HCT116 (cell line): Measurements from ENCODE around the gene PRSS33. TPM values are rescaled to one million over a fixed set of nuclear protein-coding genes. Genes with fewer than 3 reads are reported as not detected.

Source experiments
- ATAC-seq: fragments of 200-7000 bp; cut with Tn5 transposase; 2 replicates; pipeline ENCODE4 v1.9.1; 2020; ENCODE audit warnings: mild to moderate bottlenecking, moderate library complexity
- BruUV-seq: library from RNA; stranded (reverse); fragments of 400-500 nt; replicated peaks from 2 replicates; lab custom pipeline; 2021; lab: Mats Ljungman, UMichigan
- CTCF ChIA-PET: fragments of 300-600 bp; sonication (Branson Sonifier 250); formaldehyde crosslinking; loops from one replicate; lab custom pipeline; 2021; ENCODE audit warnings: antibody characterized with exemption; lab: Charles Lee
- POLR2A ChIA-PET: fragments of 300-600, 350-600 bp; sonication (Branson Sonifier 250); formaldehyde crosslinking; loops from one replicate; lab custom pipeline; 2021; ENCODE audit warnings: antibody characterized with exemption; lab: Charles Lee
- RAD21 ChIA-PET, 2 experiments: fragments of 300-600 bp; sonication (Branson Sonifier 250); formaldehyde crosslinking; loops; one replicate each; lab custom pipeline; 2023; ENCODE audit warnings: low total read pairs in 2 of 2; ENCODE audit not compliant: uncharacterized antibody in 2 of 2, unreplicated experiment in 2 of 2, low non-redundant PET in 1 of 2; lab: Charles Lee
- DNase-seq: peaks from one replicate; pipeline ENCODE4 v3.0.0-alpha.2; 2010; ENCODE audit warnings: low read depth, low spot score
- H2AFZ ChIP-seq: fragments of 200-600 bp; shearing (Covaris generic), sonication (generic); 2 replicates; pipeline ENCODE4 v1.6.1; 2017; ENCODE audit warnings: low read depth, mixed run types, mixed read lengths, antibody characterized with exemption, low read length; ENCODE audit not compliant: poor library complexity, severe bottlenecking
- H3K27ac ChIP-seq: 2 replicates; pipeline ENCODE4 v1.5.1; 2012; ENCODE audit warnings: low read depth, low read length
- H3K27me3 ChIP-seq: fragments of 200-600 bp; sonication (generic); 2 replicates; pipeline ENCODE4 v1.6.1; 2016; ENCODE audit warnings: mixed run types, low read length, mixed read lengths; ENCODE audit not compliant: insufficient read depth
- H3K36me3 ChIP-seq, 2 experiments: fragments of 200-500 bp in 1 of 2; fragments of 200-600 bp in 1 of 2; sonication (Bioruptor generic) in 1 of 2; sonication (generic) in 1 of 2; 2 replicates each; pipeline versions ENCODE4 v1.5.1 to v1.6.1; 2014 to 2016; ENCODE audit warnings: low read length in 2 of 2, inconsistent platforms in 1 of 2, mixed read lengths in 1 of 2, mixed run types in 1 of 2; ENCODE audit not compliant: insufficient read depth in 2 of 2, control insufficient read depth in 1 of 2
- H3K4me1 ChIP-seq, 2 experiments: fragments of 200-600 bp in 1 of 2; sonication (generic) in 1 of 2; 2 replicates each; pipeline versions ENCODE4 v1.5.1 to v1.6.1; 2012 to 2017; ENCODE audit warnings: low read length in 2 of 2, inconsistent platforms in 1 of 2, mild to moderate bottlenecking in 1 of 2, mixed read lengths in 1 of 2, mixed run types in 1 of 2, moderate library complexity in 1 of 2; ENCODE audit not compliant: insufficient read depth in 2 of 2, control insufficient read depth in 1 of 2
- H3K4me2 ChIP-seq: fragments of 200-600 bp; sonication (generic); 2 replicates; pipeline ENCODE4 v1.6.1; 2017; ENCODE audit warnings: mixed run types, low read length, mixed read lengths
- H3K4me3 ChIP-seq, 2 experiments: fragments of 200-600 bp in 1 of 2; sonication (generic) in 1 of 2; replicated peaks in 1 of 2; 2 replicates each; pipeline ENCODE4 v1.5.1; 2011 to 2016; ENCODE audit warnings: low read length in 2 of 2, control low read depth in 1 of 2, low read depth in 1 of 2, mild to moderate bottlenecking in 1 of 2, mixed read lengths in 1 of 2, mixed run types in 1 of 2
- H3K79me2 ChIP-seq: fragments of 200-600 bp; sonication (generic); 2 replicates; pipeline ENCODE4 v1.6.1; 2017; ENCODE audit warnings: mild to moderate bottlenecking, mixed run types, low read length, moderate library complexity, mixed read lengths; ENCODE audit not compliant: insufficient read depth
- H3K9ac ChIP-seq: fragments of 200-600 bp; sonication (generic); 2 replicates; pipeline ENCODE4 v1.6.1; 2016; ENCODE audit warnings: low read length, mixed read lengths
- H3K9me2 ChIP-seq: fragments of 200-600 bp; sonication (generic), shearing (Covaris generic); 2 replicates; pipeline ENCODE4 v1.6.1; 2017; ENCODE audit warnings: mixed run types, mild to moderate bottlenecking, moderate library complexity; ENCODE audit not compliant: insufficient read depth
- H3K9me3 ChIP-seq, 2 experiments: fragments of 200-500 bp in 1 of 2; fragments of 200-600 bp in 1 of 2; sonication (Bioruptor generic) in 1 of 2; sonication (generic) in 1 of 2; 2 replicates each; pipeline ENCODE4 v1.6.1; 2014 to 2017; ENCODE audit warnings: low read length in 2 of 2, mixed read lengths in 2 of 2, inconsistent platforms in 1 of 2, low read depth in 1 of 2, mild to moderate bottlenecking in 1 of 2, mixed run types in 1 of 2, moderate library complexity in 1 of 2; ENCODE audit not compliant: control insufficient read depth in 1 of 2, insufficient read depth in 1 of 2
- H4K20me1 ChIP-seq: fragments of 200-600 bp; sonication (generic), shearing (Covaris generic); 2 replicates; pipeline ENCODE4 v1.6.1; 2017; ENCODE audit warnings: mixed run types, mild to moderate bottlenecking, moderate library complexity; ENCODE audit not compliant: insufficient read depth
- EZH2 ChIP-seq: fragments of 200-600 bp; sonication (generic); IDR thresholded peaks from 2 replicates; pipeline ENCODE4 v1.6.1; 2017; ENCODE audit warnings: antibody characterized with exemption, mixed run types
- EZH2phosphoT487 ChIP-seq: fragments of 200-600 bp; IDR thresholded peaks from 2 replicates; pipeline ENCODE4 v1.6.1; 2018; ENCODE audit warnings: antibody characterized with exemption, borderline replicate concordance
- FOSL1 ChIP-seq: IDR thresholded peaks from 2 replicates; pipeline ENCODE4 v1.6.1; 2012; ENCODE audit warnings: low read depth
- JUND ChIP-seq: IDR thresholded peaks from 2 replicates; pipeline ENCODE4 v1.6.1; 2012
- POLR2A ChIP-seq: IDR thresholded peaks from 2 replicates; pipeline ENCODE4 v1.7.0; 2011; ENCODE audit warnings: borderline replicate concordance; ENCODE audit not compliant: insufficient read depth, insufficient read length; ENCODE audit errors: extremely low read depth
- POLR2AphosphoS5 ChIP-seq: IDR thresholded peaks from 2 replicates; pipeline ENCODE4 v1.6.1; 2011; ENCODE audit warnings: mild to moderate bottlenecking, low read depth, low read length, moderate library complexity
- SIN3A ChIP-seq: IDR thresholded peaks from 2 replicates; pipeline ENCODE4 v1.6.1; 2012; ENCODE audit warnings: low read depth
- SRF ChIP-seq: IDR thresholded peaks from 2 replicates; pipeline ENCODE4 v1.6.1; 2012; ENCODE audit warnings: low read depth
- TCF7L2 ChIP-seq: IDR thresholded peaks from 2 replicates; pipeline ENCODE4 v1.7.0; 2011; ENCODE audit warnings: borderline replicate concordance, inconsistent platforms; ENCODE audit not compliant: insufficient read depth, insufficient read length; ENCODE audit errors: extremely low read depth
- ZFX ChIP-seq: fragments of 450-650 bp; IDR thresholded peaks from 2 replicates; pipeline ENCODE4 v1.6.1; 2017
- intact Hi-C: fragments of 100-400 bp; cut with micrococcal nuclease; formaldehyde crosslinking; loops from 2 replicates; pipeline ENCODE4 v1.10.0; 2022
- total RNA-seq: library from RNA; stranded (reverse); gene quantifications from one replicate; pipeline ENCODE4 v1.2.1, GENCODE V29; 2021; ENCODE audit not compliant: unreplicated experiment
- TF ChIP-seq, protein P1 (sequence below): IDR thresholded peaks from 2 replicates; pipeline ENCODE4 v1.6.1; 2012; ENCODE audit warnings: low read depth
- TF ChIP-seq, protein P2 (sequence below), 3 experiments: fragments of 200-600 bp in 1 of 3; sonication (generic) in 1 of 3; IDR thresholded peaks in 2 of 3; conservative IDR thresholded peaks in 1 of 3; 2 replicates each; pipeline ENCODE4 v1.5.1; 2012 to 2017; ENCODE audit warnings: low read depth in 2 of 3, low read length in 2 of 3, antibody characterized with exemption in 1 of 3, borderline replicate concordance in 1 of 3, control low read depth in 1 of 3, mild to moderate bottlenecking in 1 of 3, mixed read lengths in 1 of 3, mixed run types in 1 of 3, moderate library complexity in 1 of 3; ENCODE audit not compliant: insufficient read depth in 1 of 3

PRSS33 gene
- total RNA-seq, 1 experiment from 2014 or later, result not detected

DNA sequence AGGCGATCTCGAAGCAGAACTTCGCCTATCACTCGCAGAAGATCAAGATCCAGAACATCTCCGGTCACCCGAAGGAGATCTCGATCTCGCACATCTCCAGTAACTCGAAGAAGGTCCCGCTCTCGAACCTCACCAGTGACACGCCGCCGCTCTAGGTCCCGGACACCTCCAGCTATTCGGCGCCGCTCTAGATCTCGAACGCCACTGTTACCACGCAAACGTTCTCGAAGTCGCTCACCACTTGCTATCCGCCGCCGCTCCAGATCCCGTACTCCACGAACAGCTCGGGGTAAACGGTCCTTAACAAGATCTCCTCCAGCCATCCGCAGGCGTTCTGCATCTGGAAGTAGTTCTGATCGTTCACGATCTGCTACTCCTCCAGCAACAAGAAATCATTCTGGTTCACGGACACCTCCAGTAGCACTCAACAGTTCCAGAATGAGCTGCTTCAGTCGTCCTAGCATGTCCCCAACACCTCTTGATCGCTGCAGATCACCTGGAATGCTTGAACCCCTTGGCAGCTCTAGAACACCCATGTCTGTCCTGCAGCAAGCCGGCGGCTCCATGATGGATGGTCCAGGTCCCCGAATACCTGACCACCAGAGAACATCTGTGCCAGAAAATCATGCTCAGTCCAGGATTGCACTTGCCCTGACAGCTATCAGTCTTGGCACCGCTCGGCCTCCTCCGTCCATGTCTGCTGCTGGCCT lies 20.8 kb downstream of the PRSS33 start:
- Histone ChIP-seq H3K4me2 (no peak overlapping the region), H3K36me3 (peaks cover 64 to 100% of the 10 kb centered on the region in 2 experiments)
- POLR2A ChIA-PET, result no interaction called here

DNA sequence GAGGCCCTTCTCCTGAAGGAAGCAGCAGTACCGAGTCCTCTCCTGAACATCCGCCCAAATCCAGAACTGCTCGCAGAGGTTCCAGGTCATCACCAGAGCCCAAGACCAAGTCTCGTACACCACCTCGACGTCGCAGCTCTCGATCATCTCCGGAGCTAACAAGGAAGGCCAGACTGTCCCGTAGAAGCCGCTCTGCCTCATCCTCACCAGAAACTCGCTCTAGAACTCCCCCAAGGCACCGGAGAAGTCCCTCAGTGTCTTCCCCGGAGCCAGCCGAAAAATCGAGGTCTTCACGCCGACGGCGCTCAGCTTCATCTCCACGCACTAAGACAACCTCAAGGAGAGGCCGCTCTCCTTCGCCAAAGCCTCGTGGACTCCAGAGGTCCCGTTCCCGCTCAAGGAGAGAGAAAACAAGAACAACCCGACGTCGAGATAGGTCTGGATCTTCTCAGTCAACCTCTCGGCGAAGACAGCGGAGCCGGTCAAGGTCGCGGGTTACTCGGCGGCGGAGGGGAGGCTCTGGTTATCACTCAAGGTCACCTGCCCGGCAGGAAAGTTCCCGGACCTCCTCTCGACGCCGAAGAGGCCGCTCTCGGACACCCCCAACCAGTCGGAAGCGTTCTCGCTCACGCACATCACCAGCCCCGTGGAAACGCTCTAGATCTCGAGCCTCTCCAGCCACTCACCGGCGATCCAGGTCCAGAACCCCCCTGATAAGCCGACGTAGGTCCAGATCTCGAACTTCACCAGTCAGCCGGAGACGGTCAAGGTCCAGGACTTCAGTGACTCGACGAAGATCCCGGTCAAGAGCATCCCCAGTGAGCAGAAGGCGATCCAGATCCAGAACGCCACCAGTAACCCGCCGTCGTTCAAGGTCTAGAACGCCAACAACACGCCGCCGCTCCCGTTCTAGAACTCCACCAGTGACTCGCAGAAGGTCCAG lies 21.6 kb downstream of the PRSS33 start:
- Histone ChIP-seq H2AFZ (no peak overlapping the region), H3K36me3 (peaks cover 63 to 100% of the 10 kb centered on the region in 2 experiments), H3K4me2 (no peak overlapping the region), H4K20me1 (peaks cover 28% of the 10 kb centered on the region; the same call in 1 of the 2 replicates), H3K9me2 (no peaks in the 10 kb centered on the region), H3K4me3 (no peak overlapping the region), H3K27me3 (no peaks in the 10 kb centered on the region), H3K4me1 (peaks cover 0 to 34% of the 10 kb centered on the region in 2 experiments; a peak in 2 of 4 replicates), H3K9ac (no peak overlapping the region), H3K79me2 (peaks cover 96% of the 10 kb centered on the region), H3K27ac (no peak overlapping the region), H3K9me3 (no peaks in the 10 kb centered on the region)
- ChIA-PET RAD21 (no interaction called here), CTCF (no interaction called here), POLR2A (no interaction called here)
- DNase-seq, result no peak
- intact Hi-C loops, result no loop called here
- BruUV-seq, result no TSS peak
- no peak for ATAC-seq
- TF ChIP-seq EZH2phosphoT487 (no peak), SRF (no peak), SIN3A (no peak), EZH2 (no peak), POLR2A (no peak), ZFX (no peak), JUND (no peak), FOSL1 (no peak)
- TF ChIP-seq, protein P1, sequence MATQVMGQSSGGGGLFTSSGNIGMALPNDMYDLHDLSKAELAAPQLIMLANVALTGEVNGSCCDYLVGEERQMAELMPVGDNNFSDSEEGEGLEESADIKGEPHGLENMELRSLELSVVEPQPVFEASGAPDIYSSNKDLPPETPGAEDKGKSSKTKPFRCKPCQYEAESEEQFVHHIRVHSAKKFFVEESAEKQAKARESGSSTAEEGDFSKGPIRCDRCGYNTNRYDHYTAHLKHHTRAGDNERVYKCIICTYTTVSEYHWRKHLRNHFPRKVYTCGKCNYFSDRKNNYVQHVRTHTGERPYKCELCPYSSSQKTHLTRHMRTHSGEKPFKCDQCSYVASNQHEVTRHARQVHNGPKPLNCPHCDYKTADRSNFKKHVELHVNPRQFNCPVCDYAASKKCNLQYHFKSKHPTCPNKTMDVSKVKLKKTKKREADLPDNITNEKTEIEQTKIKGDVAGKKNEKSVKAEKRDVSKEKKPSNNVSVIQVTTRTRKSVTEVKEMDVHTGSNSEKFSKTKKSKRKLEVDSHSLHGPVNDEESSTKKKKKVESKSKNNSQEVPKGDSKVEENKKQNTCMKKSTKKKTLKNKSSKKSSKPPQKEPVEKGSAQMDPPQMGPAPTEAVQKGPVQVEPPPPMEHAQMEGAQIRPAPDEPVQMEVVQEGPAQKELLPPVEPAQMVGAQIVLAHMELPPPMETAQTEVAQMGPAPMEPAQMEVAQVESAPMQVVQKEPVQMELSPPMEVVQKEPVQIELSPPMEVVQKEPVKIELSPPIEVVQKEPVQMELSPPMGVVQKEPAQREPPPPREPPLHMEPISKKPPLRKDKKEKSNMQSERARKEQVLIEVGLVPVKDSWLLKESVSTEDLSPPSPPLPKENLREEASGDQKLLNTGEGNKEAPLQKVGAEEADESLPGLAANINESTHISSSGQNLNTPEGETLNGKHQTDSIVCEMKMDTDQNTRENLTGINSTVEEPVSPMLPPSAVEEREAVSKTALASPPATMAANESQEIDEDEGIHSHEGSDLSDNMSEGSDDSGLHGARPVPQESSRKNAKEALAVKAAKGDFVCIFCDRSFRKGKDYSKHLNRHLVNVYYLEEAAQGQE, result no peak
- TF ChIP-seq, protein P2, sequence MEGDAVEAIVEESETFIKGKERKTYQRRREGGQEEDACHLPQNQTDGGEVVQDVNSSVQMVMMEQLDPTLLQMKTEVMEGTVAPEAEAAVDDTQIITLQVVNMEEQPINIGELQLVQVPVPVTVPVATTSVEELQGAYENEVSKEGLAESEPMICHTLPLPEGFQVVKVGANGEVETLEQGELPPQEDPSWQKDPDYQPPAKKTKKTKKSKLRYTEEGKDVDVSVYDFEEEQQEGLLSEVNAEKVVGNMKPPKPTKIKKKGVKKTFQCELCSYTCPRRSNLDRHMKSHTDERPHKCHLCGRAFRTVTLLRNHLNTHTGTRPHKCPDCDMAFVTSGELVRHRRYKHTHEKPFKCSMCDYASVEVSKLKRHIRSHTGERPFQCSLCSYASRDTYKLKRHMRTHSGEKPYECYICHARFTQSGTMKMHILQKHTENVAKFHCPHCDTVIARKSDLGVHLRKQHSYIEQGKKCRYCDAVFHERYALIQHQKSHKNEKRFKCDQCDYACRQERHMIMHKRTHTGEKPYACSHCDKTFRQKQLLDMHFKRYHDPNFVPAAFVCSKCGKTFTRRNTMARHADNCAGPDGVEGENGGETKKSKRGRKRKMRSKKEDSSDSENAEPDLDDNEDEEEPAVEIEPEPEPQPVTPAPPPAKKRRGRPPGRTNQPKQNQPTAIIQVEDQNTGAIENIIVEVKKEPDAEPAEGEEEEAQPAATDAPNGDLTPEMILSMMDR (IDR thresholded peaks at IDR 0.05 in 2 of 3, conservative IDR thresholded peaks at IDR 0.05 in 1 of 3; ENCODE audit: borderline replicate concordance in 1 of 3, insufficient read depth in 1 of 3, low read depth in 2 of 3, low read length in 2 of 3), result no peak

More for the DNA sequence above, 20.8 kb downstream of the PRSS33 start:
- DNase-seq (no peak), ATAC-seq (no peak)
- Histone ChIP-seq H3K4me3 (no peak overlapping the region), H3K9me3 (no peaks in the 10 kb centered on the region), H3K27ac (no peak overlapping the region; the same call in 1 of the 2 replicates), H3K79me2 (peaks cover 94% of the 10 kb centered on the region), H4K20me1 (peaks cover 25% of the 10 kb centered on the region; the same call in 1 of the 2 replicates), H3K4me1 (peaks cover 0 to 34% of the 10 kb centered on the region in 2 experiments; a peak in 2 of 4 replicates), H3K9ac (no peak overlapping the region), H3K27me3 (no peaks in the 10 kb centered on the region), H2AFZ (no peak overlapping the region), H3K9me2 (no peaks in the 10 kb centered on the region)
- RAD21 ChIA-PET, result no interaction called here
- TF ChIP-seq POLR2AphosphoS5, result peak; percentile 0; the same call in 1 of the 2 replicates
- TF ChIP-seq EZH2phosphoT487, result no peak
- TF ChIP-seq TCF7L2, result no peak
- TF ChIP-seq FOSL1, result no peak
- CTCF ChIA-PET, result no interaction called here
- BruUV-seq, result no TSS peak
- intact Hi-C loops, result no loop called here
